WTC11 (cell line): ENCODE data around the gene KCNB1. TPM values are rescaled to one million over a fixed set of nuclear protein-coding genes. Genes with fewer than 3 reads are reported as not detected.

Experiments
- ATAC-seq: fragments of 200-7000 bp; cut with Tn5 transposase; 2 replicates; pipeline ENCODE4 v1.10.0; 2021; ENCODE audit warnings: mild to moderate bottlenecking, moderate library complexity
- CTCF ChIA-PET: fragments of 300-600 bp; sonication (Branson Sonifier 250); formaldehyde crosslinking; loops from one replicate; lab custom pipeline; 2021; ENCODE audit warnings: antibody characterized with exemption; lab: Charles Lee
- POLR2A ChIA-PET: fragments of 350-600 bp; sonication (Branson Sonifier 250); formaldehyde crosslinking; loops from one replicate; lab custom pipeline; 2021; ENCODE audit warnings: antibody characterized with exemption; lab: Charles Lee
- DNase-seq: peaks from one replicate; pipeline ENCODE4 v3.0.0; 2021; ENCODE audit warnings: low spot score
- H3K27ac Mint-ChIP-seq: 2 replicates; pipeline ENCODE4 v1.8.0; 2021; ENCODE audit warnings: mixed read lengths
- H3K27me3 Mint-ChIP-seq: 2 replicates; pipeline ENCODE4 v1.8.0; 2021; ENCODE audit warnings: low read depth, mild to moderate bottlenecking, moderate library complexity, mixed read lengths
- H3K36me3 Mint-ChIP-seq: 2 replicates; pipeline ENCODE4 v1.8.0; 2021; ENCODE audit warnings: mixed read lengths
- H3K4me1 Mint-ChIP-seq: 2 replicates; pipeline ENCODE4 v1.8.0; 2022; ENCODE audit warnings: mixed read lengths
- H3K4me3 Mint-ChIP-seq: 2 replicates; pipeline ENCODE4 v1.8.0; 2021; ENCODE audit warnings: mild to moderate bottlenecking, moderate library complexity, mixed read lengths
- H3K9me3 Mint-ChIP-seq: 2 replicates; pipeline ENCODE4 v1.8.0; 2021; ENCODE audit warnings: mixed read lengths
- AR ChIP-seq: fragments of 250-450 bp; sonication (Bioruptor Pico); IDR thresholded peaks from 2 replicates; pipeline ENCODE4 v1.9.0; 2021; ENCODE audit warnings: mild to moderate bottlenecking
- CREB1 ChIP-seq: sonication (generic); formaldehyde crosslinking; IDR thresholded peaks from 2 replicates; pipeline ENCODE4 v1.8.0; 2023; ENCODE audit warnings: mild to moderate bottlenecking, missing genetic modification reagents
- CREM ChIP-seq: sonication (generic); formaldehyde crosslinking; IDR thresholded peaks from 2 replicates; pipeline ENCODE4 v1.8.1; 2022; ENCODE audit warnings: mild to moderate bottlenecking, missing genetic modification reagents, moderate library complexity
- EMX1 ChIP-seq: fragments of 250-450 bp; sonication (Bioruptor Pico); IDR thresholded peaks from 2 replicates; pipeline ENCODE4 v1.8.0; 2021; ENCODE audit warnings: mild to moderate bottlenecking
- FOXP1 ChIP-seq: sonication (generic); formaldehyde crosslinking; IDR thresholded peaks from 2 replicates; pipeline ENCODE4 v1.8.0; 2022; ENCODE audit warnings: missing genetic modification reagents, mild to moderate bottlenecking, moderate library complexity, borderline replicate concordance
- HMGA2 ChIP-seq: fragments of 250-450 bp; sonication (Bioruptor Pico); IDR thresholded peaks from 2 replicates; pipeline ENCODE4 v1.4.0; 2021; ENCODE audit warnings: mild to moderate bottlenecking, moderate library complexity
- IRF1 ChIP-seq: sonication (generic); formaldehyde crosslinking; IDR thresholded peaks from 2 replicates; pipeline ENCODE4 v1.8.0; 2023; ENCODE audit warnings: missing genetic modification reagents
- JAZF1 ChIP-seq: fragments of 250-450 bp; sonication (Bioruptor Pico); IDR thresholded peaks from 2 replicates; pipeline ENCODE4 v1.9.0; 2021; ENCODE audit warnings: moderate library complexity, mild to moderate bottlenecking, inconsistent platforms
- MYBL2 ChIP-seq: sonication (generic); formaldehyde crosslinking; IDR thresholded peaks from 2 replicates; pipeline ENCODE4 v1.8.1; 2023; ENCODE audit warnings: mild to moderate bottlenecking, moderate library complexity, missing genetic modification reagents
- NFATC4 ChIP-seq: fragments of 250-450 bp; sonication (Bioruptor Pico); IDR thresholded peaks from 2 replicates; pipeline ENCODE4 v1.9.0; 2021; ENCODE audit warnings: mild to moderate bottlenecking
- RELA ChIP-seq: sonication (generic); formaldehyde crosslinking; IDR thresholded peaks from 2 replicates; pipeline ENCODE4 v1.8.1; 2022; ENCODE audit warnings: missing genetic modification reagents, mild to moderate bottlenecking, borderline replicate concordance
- RORB ChIP-seq: fragments of 250-450 bp; sonication (Bioruptor Pico); IDR thresholded peaks from 2 replicates; pipeline ENCODE4 v1.9.0; 2021; ENCODE audit warnings: mild to moderate bottlenecking
- SMAD4 ChIP-seq: sonication (generic); formaldehyde crosslinking; IDR thresholded peaks from 2 replicates; pipeline ENCODE4 v1.8.0; 2022; ENCODE audit warnings: mild to moderate bottlenecking, missing genetic modification reagents
- TP53 ChIP-seq: sonication (generic); formaldehyde crosslinking; IDR thresholded peaks from 2 replicates; pipeline ENCODE4 v1.8.1; 2023; ENCODE audit warnings: mild to moderate bottlenecking, missing genetic modification reagents
- USF2 ChIP-seq: sonication (generic); formaldehyde crosslinking; IDR thresholded peaks from 2 replicates; pipeline ENCODE4 v1.8.1; 2023; ENCODE audit warnings: mild to moderate bottlenecking, missing genetic modification reagents, moderate library complexity
- total RNA-seq: library from RNA; stranded (reverse); gene quantifications from 3 replicates; pipeline ENCODE4 v1.2.3, GENCODE V29; 2021
- TF ChIP-seq, protein P1 (sequence below): sonication (generic); formaldehyde crosslinking; IDR thresholded peaks from 2 replicates; pipeline ENCODE4 v1.8.0; 2023; ENCODE audit warnings: mild to moderate bottlenecking, missing genetic modification reagents
- TF ChIP-seq, protein P2 (sequence below): sonication (generic); formaldehyde crosslinking; IDR thresholded peaks from 2 replicates; pipeline ENCODE4 v1.8.1; 2022; ENCODE audit warnings: low read depth, missing genetic modification reagents, borderline replicate concordance
- TF ChIP-seq, protein P3 (sequence below): fragments of 250-450 bp; sonication (Bioruptor Pico); IDR thresholded peaks from 2 replicates; pipeline ENCODE4 v1.9.0; 2021; ENCODE audit warnings: moderate library complexity, mild to moderate bottlenecking, inconsistent platforms, borderline replicate concordance
- TF ChIP-seq, protein P4 (sequence below): sonication (generic); formaldehyde crosslinking; IDR thresholded peaks from 2 replicates; pipeline ENCODE4 v1.8.0; 2022; ENCODE audit warnings: mild to moderate bottlenecking, missing genetic modification reagents
- TF ChIP-seq, protein P5 (sequence below): sonication (generic); formaldehyde crosslinking; IDR thresholded peaks from 2 replicates; pipeline ENCODE4 v1.8.1; 2022; ENCODE audit warnings: mild to moderate bottlenecking, moderate library complexity, missing genetic modification reagents

Gene KCNB1
- total RNA-seq, 1 experiment from 2014 or later: 1.1 TPM

- TF ChIP-seq, protein P1, sequence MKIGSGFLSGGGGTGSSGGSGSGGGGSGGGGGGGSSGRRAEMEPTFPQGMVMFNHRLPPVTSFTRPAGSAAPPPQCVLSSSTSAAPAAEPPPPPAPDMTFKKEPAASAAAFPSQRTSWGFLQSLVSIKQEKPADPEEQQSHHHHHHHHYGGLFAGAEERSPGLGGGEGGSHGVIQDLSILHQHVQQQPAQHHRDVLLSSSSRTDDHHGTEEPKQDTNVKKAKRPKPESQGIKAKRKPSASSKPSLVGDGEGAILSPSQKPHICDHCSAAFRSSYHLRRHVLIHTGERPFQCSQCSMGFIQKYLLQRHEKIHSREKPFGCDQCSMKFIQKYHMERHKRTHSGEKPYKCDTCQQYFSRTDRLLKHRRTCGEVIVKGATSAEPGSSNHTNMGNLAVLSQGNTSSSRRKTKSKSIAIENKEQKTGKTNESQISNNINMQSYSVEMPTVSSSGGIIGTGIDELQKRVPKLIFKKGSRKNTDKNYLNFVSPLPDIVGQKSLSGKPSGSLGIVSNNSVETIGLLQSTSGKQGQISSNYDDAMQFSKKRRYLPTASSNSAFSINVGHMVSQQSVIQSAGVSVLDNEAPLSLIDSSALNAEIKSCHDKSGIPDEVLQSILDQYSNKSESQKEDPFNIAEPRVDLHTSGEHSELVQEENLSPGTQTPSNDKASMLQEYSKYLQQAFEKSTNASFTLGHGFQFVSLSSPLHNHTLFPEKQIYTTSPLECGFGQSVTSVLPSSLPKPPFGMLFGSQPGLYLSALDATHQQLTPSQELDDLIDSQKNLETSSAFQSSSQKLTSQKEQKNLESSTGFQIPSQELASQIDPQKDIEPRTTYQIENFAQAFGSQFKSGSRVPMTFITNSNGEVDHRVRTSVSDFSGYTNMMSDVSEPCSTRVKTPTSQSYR: no peak
- TF ChIP-seq EMX1 (CRISPR knock-in tag): no peak
- no peak for TF ChIP-seq RORB (CRISPR knock-in tag)
- TF ChIP-seq TP53 (CRISPR knock-in tag): no peak
- no peak for TF ChIP-seq CREB1 (CRISPR knock-in tag)
- no peak for TF ChIP-seq NFATC4 (CRISPR knock-in tag)
- no peak for TF ChIP-seq MYBL2 (CRISPR knock-in tag)
- TF ChIP-seq CREM (CRISPR knock-in tag): no peak
- TF ChIP-seq SMAD4 (CRISPR knock-in tag): no peak
- TF ChIP-seq, protein P2, sequence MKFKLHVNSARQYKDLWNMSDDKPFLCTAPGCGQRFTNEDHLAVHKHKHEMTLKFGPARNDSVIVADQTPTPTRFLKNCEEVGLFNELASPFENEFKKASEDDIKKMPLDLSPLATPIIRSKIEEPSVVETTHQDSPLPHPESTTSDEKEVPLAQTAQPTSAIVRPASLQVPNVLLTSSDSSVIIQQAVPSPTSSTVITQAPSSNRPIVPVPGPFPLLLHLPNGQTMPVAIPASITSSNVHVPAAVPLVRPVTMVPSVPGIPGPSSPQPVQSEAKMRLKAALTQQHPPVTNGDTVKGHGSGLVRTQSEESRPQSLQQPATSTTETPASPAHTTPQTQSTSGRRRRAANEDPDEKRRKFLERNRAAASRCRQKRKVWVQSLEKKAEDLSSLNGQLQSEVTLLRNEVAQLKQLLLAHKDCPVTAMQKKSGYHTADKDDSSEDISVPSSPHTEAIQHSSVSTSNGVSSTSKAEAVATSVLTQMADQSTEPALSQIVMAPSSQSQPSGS (CRISPR knock-in tag): no peak
- TF ChIP-seq JAZF1 (CRISPR knock-in tag): no peak
Measured at GRCh38 chr20:49323622-49324238, 158.7 kb downstream of the KCNB1 start (continued).

- Mint-ChIP-seq H3K27ac (no peak overlapping the region), H3K36me3 (no peaks in the 10 kb centered on the region), H3K27me3 (peaks cover 54% of the 10 kb centered on the region), H3K4me3 (no peak overlapping the region), H3K9me3 (no peaks in the 10 kb centered on the region; the same call in 1 of the 2 replicates), H3K4me1 (peaks cover 25% of the 10 kb centered on the region)
- ChIA-PET POLR2A (interaction anchor here (1.0 to 1.5 kb wide), 3 partner anchors 23 to 31 kb away, joined by 5 to 6 read pairs (median 6); no protein-coding TSS in a partner anchor), CTCF (interaction anchor here (0.6 to 3.9 kb wide), 61 partner anchors 8 to 290 kb away, joined by 3 to 47 read pairs (median 5); partner anchors contain the start of genes DDX27, KCNB1 and ZNFX1)
- ATAC-seq: peak; percentile 90
- no peak for TF ChIP-seq FOXP1
- no peak for TF ChIP-seq USF2
- TF ChIP-seq CREB1 (CRISPR knock-in tag): no peak
- TF ChIP-seq IRF1: no peak
- TF ChIP-seq, protein P3, sequence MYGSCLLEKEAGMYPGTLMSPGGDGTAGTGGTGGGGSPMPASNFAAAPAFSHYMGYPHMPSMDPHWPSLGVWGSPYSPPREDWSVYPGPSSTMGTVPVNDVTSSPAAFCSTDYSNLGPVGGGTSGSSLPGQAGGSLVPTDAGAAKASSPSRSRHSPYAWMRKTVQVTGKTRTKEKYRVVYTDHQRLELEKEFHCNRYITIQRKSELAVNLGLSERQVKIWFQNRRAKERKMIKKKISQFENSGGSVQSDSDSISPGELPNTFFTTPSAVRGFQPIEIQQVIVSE: no peak
- DNase-seq: peak; percentile 57
Measured at GRCh38 chr20:49320460-49320859, 162.0 kb downstream of the KCNB1 start.

- H3K9me3 Mint-ChIP-seq: no peaks in the 10 kb centered on the region; the same call in 1 of the 2 replicates
- ChIA-PET POLR2A (interaction anchor here (0.7 to 1.5 kb wide), 2 partner anchors 22 to 37 kb away, joined by 3 to 5 read pairs; no protein-coding TSS in a partner anchor), CTCF (interaction anchor here (1.0 to 3.4 kb wide), 21 partner anchors 9 to 291 kb away, joined by 3 to 47 read pairs (median 7); no protein-coding TSS in a partner anchor)
- peak overlapping the region; percentile 92 for H3K4me3 Mint-ChIP-seq
- ATAC-seq (no peak), DNase-seq (peak; percentile 34)
- H3K27ac Mint-ChIP-seq: no peak overlapping the region
- H3K27me3 Mint-ChIP-seq: peaks cover 62% of the 10 kb centered on the region
- H3K4me1 Mint-ChIP-seq: peaks cover 23% of the 10 kb centered on the region
- TF ChIP-seq CREM (CRISPR knock-in tag): no peak
- TF ChIP-seq HMGA2: no peak
- no peak for TF ChIP-seq AR (CRISPR knock-in tag)
- TF ChIP-seq RELA (CRISPR knock-in tag): no peak
- TF ChIP-seq, protein P4, sequence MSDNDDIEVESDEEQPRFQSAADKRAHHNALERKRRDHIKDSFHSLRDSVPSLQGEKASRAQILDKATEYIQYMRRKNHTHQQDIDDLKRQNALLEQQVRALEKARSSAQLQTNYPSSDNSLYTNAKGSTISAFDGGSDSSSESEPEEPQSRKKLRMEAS (CRISPR knock-in tag): 0 out of 2 replicates have a peak, but pooled peaks have one; percentile 11
- TF ChIP-seq, protein P3: no peak
- TF ChIP-seq, protein P5, sequence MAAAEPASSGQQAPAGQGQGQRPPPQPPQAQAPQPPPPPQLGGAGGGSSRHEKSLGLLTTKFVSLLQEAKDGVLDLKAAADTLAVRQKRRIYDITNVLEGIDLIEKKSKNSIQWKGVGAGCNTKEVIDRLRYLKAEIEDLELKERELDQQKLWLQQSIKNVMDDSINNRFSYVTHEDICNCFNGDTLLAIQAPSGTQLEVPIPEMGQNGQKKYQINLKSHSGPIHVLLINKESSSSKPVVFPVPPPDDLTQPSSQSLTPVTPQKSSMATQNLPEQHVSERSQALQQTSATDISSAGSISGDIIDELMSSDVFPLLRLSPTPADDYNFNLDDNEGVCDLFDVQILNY (CRISPR knock-in tag): no peak
- H3K36me3 Mint-ChIP-seq: no peaks in the 10 kb centered on the region
Measured at GRCh38 chr20:49319208-49319809, 163.2 kb downstream of the KCNB1 start.
